ENCODE data around the gene CNTNAP2. TPM values are rescaled to one million over a fixed set of nuclear protein-coding genes. Genes with fewer than 3 reads are reported as not detected.

CNTNAP2 gene
- total and polyA plus RNA-seq, 4 donors: 0.14 to 2.3 (median 1.1) TPM

DNA sequence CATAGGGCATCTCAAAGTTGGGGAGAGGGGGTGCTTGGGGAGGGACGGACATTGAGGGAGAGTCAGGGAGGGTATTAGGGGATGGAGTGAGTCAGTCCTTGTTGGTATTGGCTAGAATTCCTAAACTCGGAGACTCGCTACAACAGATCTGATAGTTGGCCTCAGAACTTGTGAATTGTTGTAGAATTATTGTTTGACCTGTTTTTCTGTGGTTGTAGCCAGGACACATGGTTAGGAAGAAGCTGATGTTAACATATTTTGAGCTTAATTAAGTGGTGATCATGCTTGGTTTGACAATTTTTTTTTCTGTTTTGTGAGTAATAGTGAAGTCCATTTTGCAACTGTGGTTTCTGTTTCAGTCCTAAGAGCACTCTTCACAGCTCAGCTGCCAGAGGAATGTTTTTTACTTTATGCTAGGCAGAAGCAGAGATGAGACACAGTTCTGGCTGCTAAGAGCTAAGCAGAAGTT, 1283.7 kb downstream of the CNTNAP2 start:
- Histone ChIP-seq H3K4me1 (ENCODE audit: control insufficient read depth in 4 of 4, insufficient read depth in 4 of 4, low read length in 3 of 4) (no peaks in the 10 kb centered on the region), H3K27me3 (ENCODE audit: control insufficient read depth in 4 of 4, insufficient read depth in 4 of 4, low read length in 3 of 4) (no peaks in the 10 kb centered on the region), H3K4me3 (ENCODE audit: low read depth in 1 of 3, low read length in 3 of 3) (no peak overlapping the region), H3K9ac (ENCODE audit: low read depth in 1 of 2, low read length in 2 of 2) (no peak overlapping the region), H3K9me3 (ENCODE audit: control insufficient read depth in 4 of 4, low read length in 3 of 4) (no peaks in the 10 kb centered on the region), H3K36me3 (ENCODE audit: control insufficient read depth in 4 of 4, insufficient read depth in 3 of 4, low read depth in 1 of 4, low read length in 3 of 4) (no peaks in the 10 kb centered on the region), H3K27ac (ENCODE audit: low read depth in 1 of 2, low read length in 2 of 2) (no peak overlapping the region)
- TF ChIP-seq FOXA1 (IDR thresholded peaks at IDR 0.05) (no peak), MAX (IDR thresholded peaks at IDR 0.05) (no peak), RXRA (IDR thresholded peaks at IDR 0.05) (no peak), CTCF (IDR thresholded peaks at IDR 0.05; ENCODE audit: low read depth, low read length, missing input control) (no peak), HNF4G (IDR thresholded peaks at IDR 0.05) (no peak), RAD21 (IDR thresholded peaks at IDR 0.05) (no peak), FOXA2 (IDR thresholded peaks at IDR 0.05) (no peak), GABPA (IDR thresholded peaks at IDR 0.05 in 1 of 2, conservative IDR thresholded peaks at IDR 0.05 in 1 of 2) (no peak), YY1 (IDR thresholded peaks at IDR 0.05) (no peak), NR2F2 (IDR thresholded peaks at IDR 0.05) (no peak), TAF1 (conservative IDR thresholded peaks at IDR 0.05) (no peak), JUND (IDR thresholded peaks at IDR 0.05) (no peak), ZBTB33 (IDR thresholded peaks at IDR 0.05) (no peak), EGR1 (IDR thresholded peaks at IDR 0.05; ENCODE audit: low read depth in 2 of 2) (no peak), HNF4A (conservative IDR thresholded peaks at IDR 0.05) (no peak), SP1 (IDR thresholded peaks at IDR 0.05) (no peak)
- TF ChIP-seq, protein P1, sequence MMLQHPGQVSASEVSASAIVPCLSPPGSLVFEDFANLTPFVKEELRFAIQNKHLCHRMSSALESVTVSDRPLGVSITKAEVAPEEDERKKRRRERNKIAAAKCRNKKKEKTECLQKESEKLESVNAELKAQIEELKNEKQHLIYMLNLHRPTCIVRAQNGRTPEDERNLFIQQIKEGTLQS (IDR thresholded peaks at IDR 0.05): no peak
- TF ChIP-seq, protein P2, sequence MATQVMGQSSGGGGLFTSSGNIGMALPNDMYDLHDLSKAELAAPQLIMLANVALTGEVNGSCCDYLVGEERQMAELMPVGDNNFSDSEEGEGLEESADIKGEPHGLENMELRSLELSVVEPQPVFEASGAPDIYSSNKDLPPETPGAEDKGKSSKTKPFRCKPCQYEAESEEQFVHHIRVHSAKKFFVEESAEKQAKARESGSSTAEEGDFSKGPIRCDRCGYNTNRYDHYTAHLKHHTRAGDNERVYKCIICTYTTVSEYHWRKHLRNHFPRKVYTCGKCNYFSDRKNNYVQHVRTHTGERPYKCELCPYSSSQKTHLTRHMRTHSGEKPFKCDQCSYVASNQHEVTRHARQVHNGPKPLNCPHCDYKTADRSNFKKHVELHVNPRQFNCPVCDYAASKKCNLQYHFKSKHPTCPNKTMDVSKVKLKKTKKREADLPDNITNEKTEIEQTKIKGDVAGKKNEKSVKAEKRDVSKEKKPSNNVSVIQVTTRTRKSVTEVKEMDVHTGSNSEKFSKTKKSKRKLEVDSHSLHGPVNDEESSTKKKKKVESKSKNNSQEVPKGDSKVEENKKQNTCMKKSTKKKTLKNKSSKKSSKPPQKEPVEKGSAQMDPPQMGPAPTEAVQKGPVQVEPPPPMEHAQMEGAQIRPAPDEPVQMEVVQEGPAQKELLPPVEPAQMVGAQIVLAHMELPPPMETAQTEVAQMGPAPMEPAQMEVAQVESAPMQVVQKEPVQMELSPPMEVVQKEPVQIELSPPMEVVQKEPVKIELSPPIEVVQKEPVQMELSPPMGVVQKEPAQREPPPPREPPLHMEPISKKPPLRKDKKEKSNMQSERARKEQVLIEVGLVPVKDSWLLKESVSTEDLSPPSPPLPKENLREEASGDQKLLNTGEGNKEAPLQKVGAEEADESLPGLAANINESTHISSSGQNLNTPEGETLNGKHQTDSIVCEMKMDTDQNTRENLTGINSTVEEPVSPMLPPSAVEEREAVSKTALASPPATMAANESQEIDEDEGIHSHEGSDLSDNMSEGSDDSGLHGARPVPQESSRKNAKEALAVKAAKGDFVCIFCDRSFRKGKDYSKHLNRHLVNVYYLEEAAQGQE (IDR thresholded peaks at IDR 0.05): no peak
- DNase-seq (ENCODE audit: low spot score): no peak
- 69% methylated on average over 3 of the region's 3 CpGs for WGBS
